Suprapubic skin (tissue), 4 donors: ENCODE data around the gene ABHD10. TPM values are rescaled to one million over a fixed set of nuclear protein-coding genes. Genes with fewer than 3 reads are reported as not detected.
A peak's percentile ranks its signal among the peaks of the same experiment; 100 is the strongest.

Experiments used
- DNase-seq, 2 donors: peaks; one replicate each; pipeline ENCODE4 v3.0.0-alpha.2; 2019; ENCODE audit warnings: low spot score in 2 of 2
- H3K27ac ChIP-seq: fragments of 200-600 bp; sonication (generic); one replicate; pipeline ENCODE4 v1.5.1; 2019
- H3K27me3 ChIP-seq: fragments of 200-600 bp; sonication (generic); one replicate; pipeline ENCODE4 v1.5.1; 2019
- H3K36me3 ChIP-seq: fragments of 200-600 bp; sonication (generic); one replicate; pipeline ENCODE4 v1.5.1; 2019
- H3K4me1 ChIP-seq: fragments of 200-600 bp; sonication (generic); one replicate; pipeline ENCODE4 v1.5.1; 2019
- H3K4me3 ChIP-seq: fragments of 200-600 bp; sonication (generic); one replicate; pipeline ENCODE4 v1.5.1; 2019; ENCODE audit warnings: mild to moderate bottlenecking
- H3K9me3 ChIP-seq: fragments of 200-600 bp; sonication (generic); one replicate; pipeline ENCODE4 v1.5.1; 2019
- EP300 ChIP-seq: sonication (generic); formaldehyde crosslinking; IDR thresholded peaks from one replicate; pipeline ENCODE4 v1.6.1; 2017; ENCODE audit warnings: antibody characterized with exemption
- POLR2A ChIP-seq, 2 donors: fragments of 450-650 bp; IDR thresholded peaks; one replicate each; pipeline ENCODE4 v1.6.1; 2017; ENCODE audit warnings: antibody characterized with exemption in 2 of 2, mild to moderate bottlenecking in 2 of 2, moderate library complexity in 2 of 2
- POLR2AphosphoS5 ChIP-seq, 3 donors: sonication (generic); formaldehyde crosslinking; IDR thresholded peaks; one replicate each; pipeline ENCODE4 v1.6.1; 2017; ENCODE audit warnings: antibody characterized with exemption in 3 of 3
- WGBS: methylation state at CpG from one replicate; pipeline ENCODE4 v1.1.5; 2018; 5-methylcytosine and 5-hydroxymethylcytosine counted together
- total RNA-seq, 4 donors: library from RNA; depleted of rRNA; stranded (reverse); fragments of >200 nt; gene quantifications; one replicate each; pipeline ENCODE4 v1.1.0, GENCODE V29; 2016
- TF ChIP-seq, protein P1 (sequence below), 2 donors: fragments of 200-600 bp in 1 of 2; fragments of 450-650 bp in 1 of 2; sonication (generic) in 1 of 2; IDR thresholded peaks; one replicate each; pipeline ENCODE4 v1.5.1; 2016 to 2019; ENCODE audit warnings: antibody characterized with exemption in 2 of 2, mild to moderate bottlenecking in 1 of 2, moderate library complexity in 1 of 2

Gene ABHD10
- total RNA-seq, 4 donors from 2014 or later = 10.7 to 17.0 (median 12.7) TPM

GRCh38 chr3:112011376-112011940 is 32.6 kb downstream of the ABHD10 start:
- no peaks in the 10 kb centered on the region for H3K36me3 ChIP-seq
- no peak overlapping the region for H3K4me3 ChIP-seq
- no peaks in the 10 kb centered on the region for H3K9me3 ChIP-seq
- DNase-seq = no peak
- H3K27me3 ChIP-seq = no peaks in the 10 kb centered on the region
- WGBS = 90% methylated on average over 6 of the region's 6 CpGs
- TF ChIP-seq POLR2A (IDR thresholded peaks at IDR 0.05) (no peak), POLR2AphosphoS5 (IDR thresholded peaks at IDR 0.05) (no peak), EP300 (no peak)
- TF ChIP-seq, protein P1, sequence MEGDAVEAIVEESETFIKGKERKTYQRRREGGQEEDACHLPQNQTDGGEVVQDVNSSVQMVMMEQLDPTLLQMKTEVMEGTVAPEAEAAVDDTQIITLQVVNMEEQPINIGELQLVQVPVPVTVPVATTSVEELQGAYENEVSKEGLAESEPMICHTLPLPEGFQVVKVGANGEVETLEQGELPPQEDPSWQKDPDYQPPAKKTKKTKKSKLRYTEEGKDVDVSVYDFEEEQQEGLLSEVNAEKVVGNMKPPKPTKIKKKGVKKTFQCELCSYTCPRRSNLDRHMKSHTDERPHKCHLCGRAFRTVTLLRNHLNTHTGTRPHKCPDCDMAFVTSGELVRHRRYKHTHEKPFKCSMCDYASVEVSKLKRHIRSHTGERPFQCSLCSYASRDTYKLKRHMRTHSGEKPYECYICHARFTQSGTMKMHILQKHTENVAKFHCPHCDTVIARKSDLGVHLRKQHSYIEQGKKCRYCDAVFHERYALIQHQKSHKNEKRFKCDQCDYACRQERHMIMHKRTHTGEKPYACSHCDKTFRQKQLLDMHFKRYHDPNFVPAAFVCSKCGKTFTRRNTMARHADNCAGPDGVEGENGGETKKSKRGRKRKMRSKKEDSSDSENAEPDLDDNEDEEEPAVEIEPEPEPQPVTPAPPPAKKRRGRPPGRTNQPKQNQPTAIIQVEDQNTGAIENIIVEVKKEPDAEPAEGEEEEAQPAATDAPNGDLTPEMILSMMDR (IDR thresholded peaks at IDR 0.05) = no peak
- no peak overlapping the region for H3K27ac ChIP-seq
- peaks cover 6% of the 10 kb centered on the region for H3K4me1 ChIP-seq

DNA sequence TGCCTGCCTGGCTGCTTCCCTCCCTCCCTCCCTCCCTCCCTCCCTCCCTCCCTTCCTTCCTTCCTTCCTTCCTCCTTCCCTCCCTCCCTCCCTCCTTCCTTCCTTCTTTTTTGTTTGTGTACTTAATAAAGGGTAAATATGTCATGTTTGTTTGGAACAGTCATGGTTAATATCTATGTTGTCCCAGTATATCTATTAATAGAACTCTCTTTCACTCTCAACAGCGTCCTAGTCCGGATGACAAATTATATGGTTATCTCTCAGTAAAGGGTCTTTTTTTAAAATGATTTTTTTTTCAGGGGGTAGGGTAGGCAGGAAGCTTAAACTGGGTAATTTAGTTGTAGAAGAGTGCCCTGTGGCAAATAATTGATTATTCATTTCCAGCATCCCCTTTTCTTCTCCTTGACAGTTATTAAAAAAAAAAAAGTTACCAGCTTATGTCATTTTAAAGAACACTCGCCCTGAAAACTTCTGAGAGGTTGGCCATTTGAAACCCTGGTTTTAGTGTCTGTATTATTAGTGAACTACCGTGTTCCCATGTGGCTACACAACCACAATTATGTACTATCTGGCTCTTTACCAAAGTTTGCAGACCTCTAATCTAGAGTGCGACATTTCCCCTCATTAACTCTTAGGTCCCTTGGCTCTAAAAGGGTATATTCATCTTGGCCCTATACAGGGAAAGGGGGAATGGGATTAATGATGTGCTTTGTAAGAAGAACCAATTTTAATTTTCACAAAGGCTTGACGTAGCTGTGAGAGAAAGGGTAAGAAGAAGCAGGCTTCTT is 33.6 kb downstream of the ABHD10 start:
- no peak for DNase-seq
- Histone ChIP-seq H3K27me3 (no peaks in the 10 kb centered on the region), H3K4me1 (peaks cover 6% of the 10 kb centered on the region), H3K27ac (no peak overlapping the region), H3K36me3 (no peaks in the 10 kb centered on the region), H3K9me3 (no peaks in the 10 kb centered on the region), H3K4me3 (no peak overlapping the region)
- 65% methylated on average over 6 of the region's 6 CpGs for WGBS
- TF ChIP-seq POLR2A (IDR thresholded peaks at IDR 0.05) = no peak

DNA sequence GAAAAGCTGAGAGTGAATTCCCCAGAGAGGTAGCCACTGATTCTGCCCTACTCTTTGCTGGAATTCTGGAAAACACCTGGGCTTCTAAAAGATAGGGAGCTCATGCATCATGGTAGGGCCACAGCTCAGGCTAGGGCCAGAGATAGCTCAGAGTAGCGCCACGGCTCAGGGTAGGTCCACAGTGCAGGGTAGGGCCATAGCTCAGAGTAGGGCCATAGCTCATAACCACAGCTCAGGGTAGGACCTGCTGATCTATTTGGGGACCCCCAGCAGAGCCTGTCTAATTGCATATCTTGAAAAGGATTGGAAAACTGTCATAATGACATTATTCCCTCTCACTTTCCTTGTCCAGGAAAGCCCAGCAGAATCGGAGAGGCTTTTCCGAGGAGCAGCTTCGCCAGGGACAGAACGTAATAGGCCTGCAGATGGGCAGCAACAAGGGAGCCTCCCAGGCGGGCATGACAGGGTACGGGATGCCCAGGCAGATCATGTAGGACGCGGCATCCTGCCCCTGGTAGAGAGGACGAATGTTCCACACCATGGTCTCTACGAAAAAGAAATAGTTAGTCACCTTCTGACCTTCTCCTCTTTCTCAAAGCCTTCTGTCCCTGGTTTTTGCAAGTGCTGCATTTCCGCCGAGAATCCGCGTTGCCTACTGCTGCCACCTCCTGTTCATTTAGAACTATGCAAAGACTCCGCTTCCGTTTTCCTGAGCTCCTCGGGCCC is 34.4 kb downstream of the ABHD10 start:
- Histone ChIP-seq H3K4me1 (peaks cover 6% of the 10 kb centered on the region), H3K9me3 (no peaks in the 10 kb centered on the region), H3K4me3 (no peak overlapping the region), H3K27me3 (no peaks in the 10 kb centered on the region), H3K36me3 (no peaks in the 10 kb centered on the region), H3K27ac (no peak overlapping the region)
- DNase-seq = peak in 1 of 2 donors; percentile 68
- 47% methylated on average over 19 of the region's 19 CpGs for WGBS
- TF ChIP-seq EP300 = no peak
- no peak for TF ChIP-seq POLR2A (IDR thresholded peaks at IDR 0.05)
- TF ChIP-seq POLR2AphosphoS5 (IDR thresholded peaks at IDR 0.05) = no peak
- TF ChIP-seq, protein P1 (IDR thresholded peaks at IDR 0.05) = peak in 1 of 2 donors; percentile 57

DNA sequence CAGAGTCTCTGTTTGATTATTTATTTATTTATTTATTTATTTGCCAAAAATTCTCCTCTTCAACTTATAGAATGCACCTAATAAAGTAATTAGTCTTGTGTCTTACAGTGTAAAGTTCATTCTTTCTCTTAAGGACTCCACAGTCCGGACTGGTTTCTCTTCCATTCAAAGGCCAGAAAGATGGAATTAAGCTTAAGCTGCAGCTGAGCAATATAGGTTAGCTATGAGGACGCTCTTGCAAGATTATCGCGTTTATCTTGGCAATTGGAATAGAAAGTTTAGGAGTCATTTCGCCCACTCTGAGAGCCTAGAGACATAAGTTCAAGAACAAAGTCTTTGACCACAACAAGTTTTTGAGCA is 34.9 kb downstream of the ABHD10 start:
- Histone ChIP-seq H3K4me3 (no peak overlapping the region), H3K27me3 (no peaks in the 10 kb centered on the region), H3K27ac (no peak overlapping the region), H3K9me3 (no peaks in the 10 kb centered on the region), H3K4me1 (peaks cover 6% of the 10 kb centered on the region), H3K36me3 (no peaks in the 10 kb centered on the region)
- TF ChIP-seq, protein P1 (IDR thresholded peaks at IDR 0.05) = no peak
- no peak for TF ChIP-seq POLR2A (IDR thresholded peaks at IDR 0.05)
- no peak for TF ChIP-seq EP300
- TF ChIP-seq POLR2AphosphoS5 (IDR thresholded peaks at IDR 0.05) = no peak
- DNase-seq = no peak
- 58% methylated on average over 5 of the region's 5 CpGs for WGBS

GRCh38 chr3:112017091-112017490 is 38.3 kb downstream of the ABHD10 start:
- Histone ChIP-seq H3K36me3 (no peaks in the 10 kb centered on the region), H3K27me3 (no peaks in the 10 kb centered on the region), H3K27ac (no peak overlapping the region), H3K4me1 (peaks cover 6% of the 10 kb centered on the region), H3K4me3 (no peak overlapping the region), H3K9me3 (no peaks in the 10 kb centered on the region)
- no peak for DNase-seq
- TF ChIP-seq, protein P1 (IDR thresholded peaks at IDR 0.05) = no peak
- no peak for TF ChIP-seq POLR2AphosphoS5 (IDR thresholded peaks at IDR 0.05)
- TF ChIP-seq POLR2A (IDR thresholded peaks at IDR 0.05) = no peak
- TF ChIP-seq EP300 = no peak
